ENCODE measurements around the gene FRYL.

GRCh38 chr4:48692897-48693296 is 87.2 kb downstream of the FRYL start:
- no peak for TF ChIP-seq CTCF (IDR thresholded peaks at IDR 0.05; ENCODE audit: poor library complexity)
- TF ChIP-seq EZH2 (IDR thresholded peaks at IDR 0.05; ENCODE audit: borderline replicate concordance): no peak

Data from hepatocyte (in vitro differentiated cells).